Measurements from ENCODE around the gene FAM193B. TPM values are rescaled to one million over a fixed set of nuclear protein-coding genes. Genes with fewer than 3 reads are reported as not detected.
A peak's percentile ranks its signal among the peaks of the same experiment; 100 is the strongest.
"Not testable (repeated sequence)": the region's sequence is repeated elsewhere in the genome, so short reads cannot be mapped to it uniquely, and the experiment has no call there.

Gene FAM193B
- total RNA-seq, 1 donor from 2014 or later, result 23.2 TPM

DNA sequence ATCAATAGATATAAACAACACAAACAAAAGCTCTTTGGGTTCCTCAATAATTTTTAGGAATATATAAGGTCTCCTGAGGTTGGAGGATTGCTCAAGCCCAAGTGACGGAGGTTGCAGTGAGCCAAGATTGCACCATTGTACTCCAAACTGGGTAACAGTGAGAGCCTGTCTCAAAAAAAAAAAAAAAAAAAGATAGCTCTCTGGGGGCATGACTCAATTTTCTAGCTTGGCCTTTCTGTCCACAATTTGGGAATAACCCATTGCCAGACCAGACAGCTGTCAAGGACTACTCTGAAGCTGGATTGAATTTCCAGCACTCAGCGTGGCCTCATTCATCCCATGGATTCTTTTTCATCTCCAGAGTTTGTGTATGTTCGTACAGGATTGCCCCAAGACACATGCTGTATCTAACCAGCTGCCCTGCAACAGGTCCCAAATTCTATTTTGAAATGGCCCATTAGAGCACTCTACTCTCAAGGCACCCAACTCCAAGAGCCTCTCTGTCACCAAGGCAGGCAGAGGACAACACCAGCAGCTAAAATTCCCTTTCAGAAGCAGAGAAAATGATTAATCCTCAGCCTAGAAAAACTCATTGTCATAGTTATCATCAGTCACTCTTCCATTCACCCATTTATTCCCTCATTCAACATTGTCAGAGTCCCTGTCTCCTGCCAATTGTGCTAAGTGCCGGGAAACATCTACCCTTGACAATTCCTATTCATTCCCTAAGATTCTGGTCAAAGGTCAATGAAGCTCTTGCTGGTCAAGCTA lies 8.7 kb downstream of the FAM193B start:
- intact Hi-C loops (cut with DNase I), result no loop called here

DNA sequence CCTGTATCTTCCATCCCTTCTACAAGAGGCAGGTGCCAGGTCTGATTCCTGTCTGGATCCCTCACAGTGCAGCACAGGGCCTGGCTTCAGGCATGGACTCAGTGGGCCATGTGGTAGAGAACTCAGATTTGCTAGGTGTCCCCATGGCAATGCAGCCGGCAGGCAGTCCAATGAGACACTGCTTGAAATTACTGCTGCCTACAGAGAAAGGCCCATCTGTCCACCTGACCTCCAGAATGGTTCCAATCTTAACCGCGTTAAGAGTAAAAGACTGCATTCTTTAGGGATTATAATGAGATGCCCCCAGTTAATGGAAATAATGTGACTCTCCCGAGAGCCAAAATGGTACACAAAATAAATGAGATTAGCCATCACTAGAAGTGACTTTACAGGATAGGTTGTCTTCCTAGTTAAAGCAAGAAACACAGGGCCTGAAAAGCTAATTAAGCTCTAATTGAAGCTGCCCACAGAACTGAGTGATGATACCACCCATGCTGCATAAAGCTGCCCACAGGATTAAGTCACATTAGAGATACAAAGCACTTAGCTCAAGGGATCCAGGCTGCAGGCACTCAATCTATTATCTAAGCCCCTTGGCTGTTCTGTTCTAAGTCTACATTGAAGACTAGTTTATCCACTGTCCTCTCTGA lies 11.4 kb downstream of the FAM193B start:
- DNase-seq (no peak), ATAC-seq (ENCODE audit: poor library complexity) (no peak)
- intact Hi-C loops (cut with DNase I), result no loop called here

More for the DNA sequence above, 8.7 kb downstream of the FAM193B start:
- ATAC-seq (ENCODE audit: poor library complexity) (peak; percentile 78), DNase-seq (peak; percentile 67)

DNA sequence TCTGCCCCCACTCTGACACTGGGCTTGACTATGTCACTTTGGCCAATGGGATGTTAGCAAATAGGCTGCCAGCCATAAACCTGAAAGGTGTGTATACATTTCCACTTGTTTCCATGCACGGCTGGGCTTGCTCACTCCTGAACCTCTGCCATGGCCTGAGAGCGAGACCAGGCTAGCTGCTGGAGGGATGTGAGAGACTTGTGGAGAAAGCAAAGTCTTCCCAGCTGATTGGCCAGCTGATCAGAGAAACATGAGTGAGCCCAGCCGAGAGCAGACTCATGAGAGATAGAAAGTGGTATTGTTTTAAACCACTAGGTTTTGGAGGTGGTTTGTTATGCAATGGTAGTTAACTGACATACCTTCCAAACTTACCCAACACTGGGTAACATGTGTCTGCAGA lies 13.9 kb downstream of the FAM193B start:
- intact Hi-C loops (cut with DNase I), result no loop called here
- DNase-seq (no peak), ATAC-seq (ENCODE audit: poor library complexity) (no peak)

DNA sequence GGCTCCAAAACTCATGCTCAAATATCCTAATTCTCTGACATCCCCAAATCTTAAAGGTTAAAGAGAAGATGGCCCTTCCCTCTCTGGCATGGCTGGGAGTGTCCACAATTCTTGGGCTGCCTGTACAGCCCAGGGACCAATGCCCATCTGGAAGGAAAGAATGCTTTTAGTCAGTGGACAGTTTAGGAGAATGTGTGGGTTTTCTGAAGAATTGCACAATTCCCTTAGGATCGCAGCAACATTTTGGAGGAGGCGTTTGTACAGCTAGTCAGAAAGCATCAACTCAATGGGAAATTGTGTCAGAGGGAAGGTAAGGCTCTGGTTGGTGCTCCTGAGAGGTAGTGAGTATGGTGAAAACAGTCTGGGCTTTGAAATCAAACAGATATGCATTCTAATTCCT lies 15.0 kb downstream of the FAM193B start:
- peak; percentile 29 for ATAC-seq (ENCODE audit: poor library complexity)

DNA sequence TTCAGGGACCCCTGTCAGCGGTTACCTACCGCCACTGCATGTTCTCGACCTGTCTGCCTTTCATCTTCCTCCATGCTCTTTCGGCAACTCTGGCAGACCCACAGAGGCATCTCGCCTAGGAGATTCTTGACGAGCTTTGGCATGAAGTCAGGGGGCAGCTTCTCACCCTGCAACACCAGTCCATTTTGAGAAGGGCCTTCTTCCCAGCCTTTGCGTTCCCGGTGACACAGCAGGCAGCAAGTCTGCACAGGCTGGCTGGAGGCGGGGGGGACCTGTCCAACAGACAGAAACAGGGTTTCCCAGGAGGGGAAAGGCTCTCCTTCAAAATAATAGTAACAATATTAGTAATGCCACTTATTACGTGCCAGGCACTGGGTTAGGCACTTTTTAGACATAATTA lies 15.5 kb downstream of the FAM193B start:
- intact Hi-C loops (cut with DNase I), result no loop called here
- peak; percentile 39 for ATAC-seq (ENCODE audit: poor library complexity)
- no peak for DNase-seq

More for the DNA sequence above, 15.0 kb downstream of the FAM193B start:
- intact Hi-C loops (cut with DNase I), result no loop called here
- DNase-seq, result peak; percentile 16

DNA sequence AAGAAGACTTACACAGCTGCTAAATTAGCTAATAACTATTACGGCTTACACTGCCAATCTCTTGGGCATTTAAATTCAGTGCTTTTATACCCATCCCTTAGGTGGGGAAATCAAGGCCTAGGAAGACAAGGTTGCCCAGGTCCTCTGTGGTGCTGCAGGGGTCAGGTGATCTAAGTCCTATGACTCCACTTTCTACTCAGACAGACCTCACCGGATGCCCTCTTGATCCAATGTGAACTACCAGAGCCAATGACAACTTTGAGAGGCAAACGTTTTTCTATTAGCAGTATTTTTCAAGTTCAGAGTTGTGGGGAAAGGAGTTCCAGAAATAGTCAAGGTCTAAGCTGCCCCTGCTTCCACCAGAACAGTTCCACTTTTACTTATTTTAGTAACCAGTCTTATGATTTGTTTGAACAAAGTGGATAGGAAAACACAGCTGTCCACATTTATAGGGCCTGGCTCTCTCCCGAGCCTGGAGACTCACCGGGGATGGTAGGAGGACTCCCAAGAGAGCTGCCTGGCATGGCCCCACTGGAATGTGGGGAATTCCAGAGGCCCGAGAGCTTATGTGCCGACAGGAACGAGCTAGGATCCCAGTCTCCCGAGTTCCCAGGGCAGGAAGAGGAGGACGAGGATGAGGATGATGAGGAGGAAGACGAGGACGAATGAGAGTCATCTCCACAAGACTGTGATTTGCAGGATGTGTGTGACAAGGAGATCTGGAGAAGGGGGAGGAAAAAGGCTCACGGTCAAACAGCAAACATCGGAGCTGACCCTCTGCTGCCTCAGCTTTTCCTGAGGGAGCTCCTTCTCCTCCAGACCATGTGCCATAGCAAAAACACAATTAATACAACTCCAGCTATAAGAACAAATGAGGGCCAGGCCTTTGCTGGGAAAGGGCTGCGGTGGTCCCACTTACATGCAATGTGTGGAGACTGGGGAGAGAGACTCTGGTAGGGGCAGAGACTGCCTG lies 16.7 kb downstream of the FAM193B start:
- intact Hi-C loops (cut with DNase I), result no loop called here
- ATAC-seq (ENCODE audit: poor library complexity) (peak; percentile 80), DNase-seq (peak; percentile 64)

DNA sequence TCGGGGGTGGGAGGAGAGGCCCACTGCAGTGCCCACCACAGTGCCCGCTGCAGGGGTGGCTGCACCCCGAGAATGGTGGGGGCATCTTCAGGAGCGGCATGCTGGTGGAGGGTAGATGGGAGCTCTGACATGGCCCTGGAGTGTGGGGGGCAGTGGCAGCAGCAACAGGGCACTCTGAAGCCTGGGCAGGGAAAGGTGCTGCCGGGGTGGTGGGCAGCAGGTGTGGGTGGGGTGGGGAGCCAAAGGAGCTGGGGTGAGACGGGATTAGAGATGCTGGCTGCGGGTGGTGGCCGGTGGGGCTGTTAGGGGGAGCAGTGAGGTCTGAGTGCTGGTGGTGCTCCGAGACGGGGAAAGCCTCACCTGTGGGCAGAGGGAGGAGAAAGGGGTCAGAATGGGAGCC lies 18.0 kb downstream of the FAM193B start:
- DNase-seq, result no peak
- no peak for ATAC-seq (ENCODE audit: poor library complexity)
- intact Hi-C loops (cut with DNase I), result no loop called here

DNA sequence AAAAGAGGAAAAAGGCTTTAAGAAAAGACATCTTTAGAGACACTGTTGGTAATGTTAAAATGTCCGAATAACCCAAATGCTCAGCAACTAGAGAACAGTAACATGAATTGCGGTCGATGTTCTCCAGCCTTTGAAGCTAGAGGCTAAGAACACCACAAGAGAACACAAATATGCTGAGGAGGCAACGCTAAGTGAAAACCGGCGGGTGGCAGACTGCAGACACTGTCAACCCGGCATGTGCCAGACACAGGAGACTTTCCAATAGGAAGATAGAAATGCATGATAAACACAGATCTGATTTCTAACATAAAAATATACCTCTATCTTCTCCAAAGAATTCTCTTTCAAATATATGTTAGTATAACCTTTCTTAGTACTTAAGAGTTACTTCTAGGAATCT lies 19.2 kb downstream of the FAM193B start:
- ATAC-seq (ENCODE audit: poor library complexity) (no peak), DNase-seq (no peak)
- intact Hi-C loops (cut with DNase I), result no loop called here

DNA sequence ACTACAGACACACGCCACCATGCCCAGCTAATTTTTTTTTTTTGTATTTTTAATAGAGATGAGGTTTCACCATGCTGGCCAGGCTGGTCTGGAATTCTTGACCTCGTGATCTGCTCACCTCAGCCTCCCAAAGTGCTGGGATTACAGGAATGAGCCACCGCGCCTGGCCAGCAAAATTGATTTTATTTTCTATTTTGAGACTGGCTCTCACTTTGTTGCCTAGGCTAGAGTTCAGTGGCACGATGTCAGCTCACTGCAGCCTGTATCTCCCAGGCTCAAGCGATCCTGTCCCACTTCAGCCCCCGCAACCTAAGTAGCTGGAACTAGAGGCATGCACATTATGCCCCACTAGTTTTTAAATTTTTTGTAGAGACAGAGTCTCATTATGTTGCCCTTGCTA lies 19.9 kb downstream of the FAM193B start:
- intact Hi-C loops (cut with DNase I); ATAC-seq (ENCODE audit: poor library complexity); DNase-seq: not testable (repeated sequence)

DNA sequence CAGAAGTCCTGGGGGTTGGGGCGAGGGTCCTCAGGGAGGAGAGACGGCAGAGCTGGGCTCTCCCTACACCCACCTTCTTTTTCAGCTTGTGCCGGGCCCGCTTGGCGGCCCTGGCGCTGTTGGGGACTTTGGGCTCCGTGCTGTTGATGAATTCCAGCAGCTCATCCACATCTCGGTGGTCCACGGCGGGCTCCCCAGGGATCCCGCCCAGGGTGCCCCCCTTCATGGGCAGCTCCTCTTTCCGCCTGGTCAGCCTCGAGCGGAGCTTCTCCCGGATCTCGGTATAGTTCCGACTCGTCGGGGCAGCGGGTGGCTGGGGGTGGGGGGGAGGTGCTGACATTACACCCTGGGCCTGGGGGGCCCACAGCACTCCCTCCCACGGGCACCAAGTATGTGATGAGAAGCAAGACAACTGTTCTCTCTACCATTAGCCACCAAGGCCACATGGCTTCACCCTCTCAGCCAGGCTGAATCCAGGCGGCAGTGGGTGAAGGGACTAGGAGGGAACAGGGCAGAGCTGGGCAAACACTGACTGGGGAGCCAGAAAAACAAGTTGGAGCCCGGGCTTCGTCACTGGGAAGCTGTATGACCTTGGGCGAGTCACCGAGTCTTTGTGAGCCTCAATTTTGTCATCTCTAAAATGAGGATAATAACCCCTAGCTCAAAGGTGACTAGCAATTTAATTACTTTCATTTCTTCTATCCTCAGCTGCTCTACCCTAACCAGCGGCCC lies 23.0 kb downstream of the FAM193B start:
- intact Hi-C loops (cut with DNase I), result no loop called here
- no peak for DNase-seq
- ATAC-seq (ENCODE audit: poor library complexity), result no peak

DNA sequence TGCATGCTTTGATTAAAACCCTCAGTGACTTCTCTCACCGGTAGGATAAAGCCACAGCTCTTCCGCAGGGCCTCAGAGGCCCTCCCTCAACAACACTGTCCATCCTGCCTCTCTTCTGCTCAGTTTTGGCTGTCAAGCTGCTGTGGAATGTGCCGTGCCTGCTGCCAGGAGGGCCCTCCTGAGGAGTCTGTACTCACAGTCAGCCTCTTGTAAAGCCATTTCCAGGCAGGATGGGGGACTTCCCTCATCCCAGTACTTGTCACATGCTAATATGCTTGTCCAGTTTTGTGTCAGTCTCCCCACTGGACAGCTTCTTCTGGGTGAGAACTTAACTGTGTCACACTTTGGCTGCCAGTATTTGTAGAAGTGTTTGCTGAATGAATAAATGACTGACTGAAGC lies 23.7 kb downstream of the FAM193B start:
- ATAC-seq (ENCODE audit: poor library complexity) (peak; percentile 18), DNase-seq (no peak)
- intact Hi-C loops (cut with DNase I), result no loop called here

DNA sequence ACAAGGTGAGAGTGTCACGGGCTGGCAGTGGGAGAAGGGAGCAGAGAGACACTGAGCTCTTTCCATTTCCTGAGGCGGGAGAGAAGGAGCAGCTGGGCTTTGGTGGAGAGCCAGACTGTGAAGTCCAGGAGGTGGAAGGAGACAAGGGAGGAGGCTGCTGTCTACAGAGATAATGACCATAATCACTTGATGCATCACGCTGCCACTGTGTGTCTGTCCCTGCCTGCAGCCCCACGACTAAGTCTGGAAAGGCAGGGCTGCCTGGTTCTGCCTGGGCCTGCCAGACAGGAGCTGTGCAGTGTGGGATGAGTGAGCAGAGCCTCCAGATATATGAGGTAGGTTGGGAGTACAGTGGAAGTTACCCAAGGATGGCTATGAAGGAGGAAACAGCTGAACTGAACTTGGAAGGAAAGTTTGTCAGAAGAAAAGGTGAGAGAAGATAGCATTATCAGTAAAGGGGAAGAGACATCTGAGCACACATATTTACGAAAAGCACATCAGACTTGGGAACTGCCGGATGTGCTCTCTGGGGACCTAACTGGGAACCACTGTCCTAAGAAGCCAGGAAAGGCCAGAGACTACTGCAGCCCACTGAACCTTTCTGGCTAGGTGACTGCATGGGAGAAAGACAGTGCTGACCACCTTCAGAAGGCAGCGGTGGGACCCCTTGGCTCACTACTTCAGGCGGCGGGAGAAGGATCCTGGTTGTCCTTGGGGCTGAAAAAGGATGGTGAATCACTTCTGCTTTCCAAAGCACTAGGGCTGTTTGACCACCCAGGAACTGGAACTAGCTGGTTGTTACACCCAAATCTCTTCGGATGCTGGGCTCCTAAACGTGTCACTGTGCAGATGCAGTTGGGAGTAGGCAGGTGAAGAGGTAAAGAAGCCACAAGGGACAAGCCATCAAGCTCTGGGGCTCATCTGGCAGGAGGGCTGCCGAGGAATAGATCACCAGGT lies 24.8 kb downstream of the FAM193B start:
- no peak for ATAC-seq (ENCODE audit: poor library complexity)
- intact Hi-C loops (cut with DNase I), result no loop called here
- no peak for DNase-seq

DNA sequence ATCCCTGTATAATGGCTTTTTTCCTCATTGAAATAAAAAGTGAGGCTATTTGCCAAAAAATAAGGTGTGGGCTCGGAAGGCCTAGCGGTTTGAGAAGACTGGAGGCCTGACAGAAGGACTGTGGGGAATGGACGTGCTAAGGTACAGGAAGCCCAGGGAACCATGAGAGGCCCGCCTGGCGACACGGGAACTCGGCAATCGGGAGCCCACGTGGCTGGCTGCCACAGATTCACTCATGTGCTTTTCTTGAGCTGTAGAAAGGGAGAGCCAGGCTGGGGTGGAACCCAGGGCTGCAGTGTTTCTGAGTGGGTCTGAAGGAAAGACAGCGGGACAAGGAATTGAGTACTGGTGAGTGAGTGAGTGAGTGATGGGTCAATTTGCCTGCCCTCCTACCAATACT lies 25.7 kb downstream of the FAM193B start:
- ATAC-seq (ENCODE audit: poor library complexity), result no peak
- intact Hi-C loops (cut with DNase I), result no loop called here
- no peak for DNase-seq

DNA sequence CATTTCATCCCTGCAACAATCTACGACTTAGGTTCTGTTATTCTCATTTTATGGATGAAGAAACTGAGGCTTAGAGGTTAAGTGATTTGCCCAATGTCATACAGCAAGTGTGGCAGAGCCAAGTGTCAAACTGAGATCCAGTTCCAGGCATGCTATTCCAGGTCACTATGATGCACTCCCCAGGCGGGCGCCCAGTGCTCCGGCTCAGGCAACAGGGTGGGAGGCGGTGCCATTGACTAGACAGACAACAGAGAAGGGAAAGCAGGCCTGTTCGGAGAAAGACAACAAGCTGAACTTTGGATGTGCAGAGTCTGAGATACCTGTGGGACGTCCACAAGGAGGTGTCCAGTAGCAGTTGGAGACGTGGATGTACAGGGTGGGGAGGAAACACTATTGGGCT lies 26.8 kb downstream of the FAM193B start:
- no peak for DNase-seq
- intact Hi-C loops (cut with DNase I), result no loop called here
- ATAC-seq (ENCODE audit: poor library complexity), result no peak

DNA sequence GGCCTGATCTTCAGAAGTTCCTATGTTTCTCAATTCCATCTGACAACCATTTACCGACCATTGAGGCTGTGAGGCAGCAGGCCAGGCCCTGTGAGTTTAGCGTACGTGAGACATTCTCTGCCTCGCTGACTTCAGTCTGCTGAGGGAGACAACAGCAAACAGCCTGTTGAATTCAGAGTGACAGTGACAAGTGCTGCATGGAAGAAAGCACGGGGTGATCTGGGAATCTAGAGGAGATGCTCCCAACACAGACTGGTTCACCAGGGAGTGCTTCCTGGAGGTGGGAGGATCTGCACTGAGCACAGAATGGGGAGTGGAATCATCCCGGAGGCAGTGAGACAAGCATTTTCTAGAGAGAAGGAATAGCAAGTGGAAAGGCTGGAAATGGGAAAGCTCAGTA lies 27.6 kb downstream of the FAM193B start:
- intact Hi-C loops (cut with DNase I), result no loop called here
- no peak for DNase-seq
- no peak for ATAC-seq (ENCODE audit: poor library complexity)

DNA sequence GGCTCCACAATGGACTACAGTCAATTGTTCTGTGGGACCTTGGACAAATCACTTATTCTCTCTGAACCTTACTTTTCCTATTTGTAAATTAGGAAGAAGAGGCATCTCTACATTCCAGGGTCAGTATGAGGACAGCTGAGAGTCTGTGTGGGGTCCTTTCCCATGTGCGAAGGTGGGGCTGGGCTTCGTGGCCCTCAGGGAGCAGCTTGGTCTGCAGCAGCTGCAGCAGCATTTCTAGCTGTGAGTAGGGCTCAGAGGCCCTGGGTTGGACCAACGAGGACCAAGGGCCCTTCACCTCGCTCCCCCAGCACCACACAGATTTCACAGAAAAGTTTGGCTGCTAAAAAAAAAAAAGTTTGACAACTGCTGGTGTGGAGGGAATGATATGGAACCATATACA lies 28.2 kb downstream of the FAM193B start:
- intact Hi-C loops (cut with DNase I), result no loop called here
- no peak for DNase-seq
- no peak for ATAC-seq (ENCODE audit: poor library complexity)

DNA sequence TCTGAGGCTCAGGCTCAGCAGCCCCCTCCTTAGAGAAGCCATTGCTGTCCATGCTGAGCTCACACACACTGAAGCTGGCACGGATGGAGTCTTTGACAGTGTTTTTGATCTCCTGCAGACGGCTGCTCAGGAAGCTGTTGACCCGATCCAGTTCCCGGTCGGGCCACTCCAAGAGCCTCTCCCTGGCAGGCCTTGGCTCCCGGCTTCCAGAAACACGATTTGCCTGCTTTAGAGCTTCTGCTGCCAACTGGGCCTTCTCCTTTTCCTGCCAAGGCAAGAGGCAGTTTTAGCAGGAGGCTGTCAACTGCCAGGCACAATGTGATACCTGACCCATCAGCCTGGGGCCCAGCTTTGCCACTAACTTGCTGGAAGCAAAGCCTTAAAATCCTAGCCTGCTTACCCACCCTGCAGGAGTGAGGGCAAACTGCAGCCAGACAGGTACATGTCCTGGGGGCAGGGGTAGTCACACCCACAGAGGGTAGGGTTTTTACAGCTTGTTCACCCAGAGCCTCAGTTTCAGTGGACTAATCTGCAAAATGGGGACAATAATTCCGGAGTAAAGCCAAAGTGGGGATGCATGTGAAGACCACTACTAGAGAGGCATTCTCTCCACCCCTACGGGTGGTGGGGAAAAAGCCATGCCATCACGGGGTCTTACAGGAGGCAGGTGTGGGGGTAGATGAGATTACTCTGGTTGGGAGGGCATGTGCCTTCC lies 29.3 kb downstream of the FAM193B start:
- peak; percentile 76 for ATAC-seq (ENCODE audit: poor library complexity)
- peak; percentile 64 for DNase-seq
- intact Hi-C loops (cut with DNase I), result no loop called here
